ENCODE data around the gene ASAP2. TPM values are rescaled to one million over a fixed set of nuclear protein-coding genes. Genes with fewer than 3 reads are reported as not detected.

ASAP2 gene
- total and polyA plus RNA-seq, 4 experiments from 2014 or later: not detected

- Mint-ChIP-seq H3K4me3 (no peak overlapping the region), H3K36me3 (no peaks in the 10 kb centered on the region), H3K4me1 (no peaks in the 10 kb centered on the region), H3K27me3 (peaks cover 16 to 25% of the 10 kb centered on the region in 2 donors), H3K27ac (no peak overlapping the region), H3K9me3 (no peaks in the 10 kb centered on the region)
- H3K27ac ChIP-seq (ENCODE audit: low read depth, low read length): no peak overlapping the region
- ChIA-PET CTCF (ENCODE audit: partially characterized antibody) (no interaction called here), POLR2A (ENCODE audit: partially characterized antibody) (no interaction called here)
- H3K4me1 ChIP-seq (ENCODE audit: insufficient read depth, low read length): no peaks in the 10 kb centered on the region
- no peaks in the 10 kb centered on the region for H3K27me3 ChIP-seq (ENCODE audit: insufficient read depth, low read length)
- no peaks in the 10 kb centered on the region for H3K36me3 ChIP-seq (ENCODE audit: insufficient read depth, low read length)
- H3K9me3 ChIP-seq (ENCODE audit: control insufficient read depth in 1 of 2, low read length in 2 of 2): no peaks in the 10 kb centered on the region
- no peak for DNase-seq
- intact Hi-C loops (cut with micrococcal nuclease): no loop called here
- no peak overlapping the region for H3K4me3 ChIP-seq (ENCODE audit: low read length in 2 of 2)
Measured at GRCh38 chr2:9174771-9175437, 31.7 kb upstream of the ASAP2 start.

GRCh38 chr2:9178110-9178903, 28.3 kb upstream of the ASAP2 start:
- Histone ChIP-seq H3K27ac (ENCODE audit: low read depth, low read length) (no peak overlapping the region), H3K36me3 (ENCODE audit: insufficient read depth, low read length) (no peaks in the 10 kb centered on the region), H3K4me1 (ENCODE audit: insufficient read depth, low read length) (no peaks in the 10 kb centered on the region), H3K27me3 (ENCODE audit: insufficient read depth, low read length) (no peaks in the 10 kb centered on the region), H3K4me3 (ENCODE audit: low read length in 2 of 2) (no peak overlapping the region), H3K9me3 (ENCODE audit: control insufficient read depth in 1 of 2, low read length in 2 of 2) (no peaks in the 10 kb centered on the region)
- Mint-ChIP-seq H3K4me3 (no peak overlapping the region), H3K27me3 (peaks cover 15 to 22% of the 10 kb centered on the region in 2 donors), H3K36me3 (no peaks in the 10 kb centered on the region), H3K27ac (no peak overlapping the region), H3K9me3 (peaks cover 0 to 3% (median 0%) of the 10 kb centered on the region in 8 donors), H3K4me1 (no peaks in the 10 kb centered on the region)
- intact Hi-C loops (cut with micrococcal nuclease): no loop called here
- ChIA-PET POLR2A (ENCODE audit: partially characterized antibody) (no interaction called here), CTCF (ENCODE audit: partially characterized antibody) (no interaction called here)
- no peak for DNase-seq

DNA sequence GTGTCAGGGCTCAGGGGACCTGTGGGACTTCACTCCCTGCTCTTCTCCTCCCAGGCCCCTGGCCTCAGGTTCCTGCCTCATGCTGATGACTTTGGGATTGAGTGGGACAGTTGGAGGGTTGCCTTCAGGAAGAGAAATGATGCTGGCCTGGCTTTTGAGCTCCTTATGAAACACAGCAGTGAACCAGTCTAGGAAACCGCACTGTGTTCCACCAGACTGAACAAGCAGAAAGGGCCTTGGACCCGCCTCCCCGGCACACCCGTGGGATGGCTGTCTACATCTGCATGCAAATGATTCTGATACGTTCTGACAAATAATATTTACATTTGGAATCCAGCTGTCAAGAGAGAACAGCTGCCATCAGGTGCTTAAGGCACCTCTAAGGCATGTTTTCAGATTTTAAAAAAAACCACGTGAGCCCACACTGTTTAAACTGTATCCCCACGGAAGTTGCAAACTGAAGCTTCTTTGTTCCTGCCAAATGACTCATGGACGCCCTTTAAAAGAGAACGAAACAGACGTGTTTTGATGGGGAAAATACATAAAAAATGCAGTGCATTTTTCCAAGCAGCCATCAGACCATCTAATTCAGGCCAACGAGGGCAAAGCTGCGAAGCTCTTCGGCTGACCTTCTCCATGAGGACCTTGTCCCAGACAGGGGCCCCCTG, 27.6 kb upstream of the ASAP2 start:
- no peaks in the 10 kb centered on the region for H3K36me3 ChIP-seq (ENCODE audit: insufficient read depth, low read length)
- Mint-ChIP-seq H3K36me3 (no peaks in the 10 kb centered on the region), H3K4me1 (no peaks in the 10 kb centered on the region), H3K27me3 (peaks cover 18 to 22% of the 10 kb centered on the region in 2 donors), H3K9me3 (peaks cover 0 to 3% (median 0%) of the 10 kb centered on the region in 8 donors), H3K4me3 (no peak overlapping the region), H3K27ac (no peak overlapping the region)
- H3K4me1 ChIP-seq (ENCODE audit: insufficient read depth, low read length): no peaks in the 10 kb centered on the region
- H3K4me3 ChIP-seq (ENCODE audit: low read length in 2 of 2): no peak overlapping the region
- no peak for DNase-seq
- CTCF ChIA-PET (ENCODE audit: partially characterized antibody): no interaction called here
- intact Hi-C loops (cut with micrococcal nuclease): no loop called here
- H3K9me3 ChIP-seq (ENCODE audit: control insufficient read depth in 1 of 2, low read length in 2 of 2): no peaks in the 10 kb centered on the region
- no peak overlapping the region for H3K27ac ChIP-seq (ENCODE audit: low read depth, low read length)
- H3K27me3 ChIP-seq (ENCODE audit: insufficient read depth, low read length): no peaks in the 10 kb centered on the region
- POLR2A ChIA-PET (ENCODE audit: partially characterized antibody): no interaction called here

- peaks cover 0 to 3% (median 0%) of the 10 kb centered on the region in 8 donors for H3K9me3 Mint-ChIP-seq
- POLR2A ChIA-PET (ENCODE audit: partially characterized antibody): no interaction called here
- CTCF ChIA-PET (ENCODE audit: partially characterized antibody): no interaction called here
- H3K4me1 Mint-ChIP-seq: no peaks in the 10 kb centered on the region
- no peak overlapping the region for H3K27ac Mint-ChIP-seq
- Histone ChIP-seq H3K4me1 (ENCODE audit: insufficient read depth, low read length) (no peaks in the 10 kb centered on the region), H3K36me3 (ENCODE audit: insufficient read depth, low read length) (no peaks in the 10 kb centered on the region), H3K4me3 (ENCODE audit: low read length in 2 of 2) (no peak overlapping the region), H3K27me3 (ENCODE audit: insufficient read depth, low read length) (no peaks in the 10 kb centered on the region), H3K9me3 (ENCODE audit: control insufficient read depth in 1 of 2, low read length in 2 of 2) (no peaks in the 10 kb centered on the region), H3K27ac (ENCODE audit: low read depth, low read length) (no peak overlapping the region)
- no peaks in the 10 kb centered on the region for H3K36me3 Mint-ChIP-seq
- H3K27me3 Mint-ChIP-seq: peaks cover 19% of the 10 kb centered on the region in 2 donors
- H3K4me3 Mint-ChIP-seq: no peak overlapping the region
- intact Hi-C loops (cut with micrococcal nuclease): no loop called here
- no peak for DNase-seq
Measured at GRCh38 chr2:9179572-9180201, 26.9 kb upstream of the ASAP2 start.

DNA sequence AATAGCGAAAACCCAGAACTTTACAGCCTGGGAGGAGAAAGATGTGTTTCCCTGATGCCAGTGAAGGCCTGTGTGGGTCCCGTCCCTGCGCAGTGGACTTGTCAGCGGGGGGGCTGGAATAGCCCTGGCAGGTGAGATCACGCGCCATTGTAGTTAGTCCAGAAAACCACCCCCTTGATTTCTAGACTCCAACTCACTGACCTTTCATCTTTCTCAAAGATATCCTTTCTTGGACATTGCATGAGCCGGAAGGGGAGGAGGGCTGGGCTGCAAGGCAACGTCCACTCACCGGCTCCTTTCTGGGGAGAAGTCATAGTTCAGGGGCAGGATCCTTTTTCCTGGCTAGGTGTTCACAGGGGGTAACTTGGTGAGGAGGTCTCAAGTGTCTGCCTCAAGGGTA, 22.3 kb upstream of the ASAP2 start:
- ChIA-PET POLR2A (ENCODE audit: partially characterized antibody) (no interaction called here), CTCF (ENCODE audit: partially characterized antibody) (no interaction called here)
- Histone ChIP-seq H3K27me3 (ENCODE audit: insufficient read depth, low read length) (no peaks in the 10 kb centered on the region), H3K36me3 (ENCODE audit: insufficient read depth, low read length) (no peaks in the 10 kb centered on the region), H3K9me3 (ENCODE audit: control insufficient read depth in 1 of 2, low read length in 2 of 2) (no peaks in the 10 kb centered on the region), H3K4me3 (ENCODE audit: low read length in 2 of 2) (no peak overlapping the region), H3K27ac (ENCODE audit: low read depth, low read length) (no peak overlapping the region), H3K4me1 (ENCODE audit: insufficient read depth, low read length) (no peaks in the 10 kb centered on the region)
- H3K4me1 Mint-ChIP-seq: no peaks in the 10 kb centered on the region
- no peaks in the 10 kb centered on the region for H3K36me3 Mint-ChIP-seq
- no peak overlapping the region for H3K4me3 Mint-ChIP-seq
- H3K27me3 Mint-ChIP-seq: peaks cover 12 to 13% of the 10 kb centered on the region in 2 donors
- peaks cover 0 to 3% (median 0%) of the 10 kb centered on the region in 8 donors for H3K9me3 Mint-ChIP-seq
- intact Hi-C loops (cut with micrococcal nuclease): no loop called here
- DNase-seq: no peak
- H3K27ac Mint-ChIP-seq: no peak overlapping the region

DNA sequence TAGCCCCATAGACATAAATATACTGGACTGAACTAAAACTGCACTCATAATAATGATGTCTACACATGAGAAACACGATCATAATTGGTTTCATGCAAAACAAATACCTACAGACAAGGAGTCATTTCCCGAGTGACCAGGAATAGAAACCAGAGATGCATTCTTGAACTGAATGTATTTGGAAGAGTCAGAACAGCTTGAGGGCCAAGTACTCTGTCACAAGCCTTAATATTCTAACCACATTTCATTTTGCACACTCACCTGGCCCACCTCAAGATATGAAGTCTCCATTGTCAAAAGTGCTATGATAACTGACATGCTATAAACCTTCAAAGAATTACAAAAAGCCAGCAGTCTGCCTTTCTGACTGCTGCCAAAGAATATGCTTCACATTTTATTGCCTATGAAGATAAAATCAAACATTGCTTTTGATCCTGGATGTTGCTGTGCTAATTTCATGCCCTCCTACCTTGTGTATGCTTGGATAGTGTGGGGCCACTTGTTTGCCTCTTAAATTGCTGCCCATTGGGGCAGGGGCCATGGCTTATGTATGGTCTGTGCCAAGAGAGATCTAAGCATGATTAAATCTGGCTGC, 18.9 kb upstream of the ASAP2 start:
- Histone ChIP-seq H3K36me3 (ENCODE audit: insufficient read depth, low read length) (no peaks in the 10 kb centered on the region), H3K4me1 (ENCODE audit: insufficient read depth, low read length) (no peaks in the 10 kb centered on the region), H3K27me3 (ENCODE audit: insufficient read depth, low read length) (no peaks in the 10 kb centered on the region), H3K9me3 (ENCODE audit: control insufficient read depth in 1 of 2, low read length in 2 of 2) (no peaks in the 10 kb centered on the region), H3K4me3 (ENCODE audit: low read length in 2 of 2) (no peak overlapping the region), H3K27ac (ENCODE audit: low read depth, low read length) (no peak overlapping the region)
- Mint-ChIP-seq H3K27ac (no peak overlapping the region), H3K36me3 (no peaks in the 10 kb centered on the region), H3K9me3 (peaks cover 0 to 3% (median 0%) of the 10 kb centered on the region in 8 donors), H3K4me1 (no peaks in the 10 kb centered on the region), H3K27me3 (peaks cover 2 to 7% of the 10 kb centered on the region in 2 donors), H3K4me3 (no peak overlapping the region)
- DNase-seq: no peak
- CTCF ChIA-PET (ENCODE audit: partially characterized antibody): interaction anchor here (0.5 kb wide), 1 partner anchor 810 kb away, joined by 3 read pairs; no protein-coding TSS in a partner anchor
- POLR2A ChIA-PET (ENCODE audit: partially characterized antibody): no interaction called here
- intact Hi-C loops (cut with micrococcal nuclease): no loop called here

DNA sequence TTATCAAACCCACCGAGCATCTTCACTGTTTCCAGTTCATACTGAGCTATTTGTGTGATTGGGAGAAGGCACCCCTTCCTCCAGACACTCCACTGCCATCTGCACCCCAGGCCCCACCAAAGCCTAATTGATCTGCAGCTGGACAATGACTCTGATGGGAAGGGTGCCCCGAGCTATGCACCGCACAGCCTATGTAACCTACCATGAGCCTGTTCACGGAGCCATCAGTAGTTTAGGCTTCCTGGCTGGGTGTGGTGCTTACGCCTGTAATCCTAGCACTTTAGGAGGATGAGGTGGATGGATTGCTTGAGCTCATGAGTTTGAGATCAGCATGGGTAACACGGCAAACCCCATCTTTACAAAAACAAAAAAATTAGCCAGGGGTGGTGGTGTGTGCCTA, 17.8 kb upstream of the ASAP2 start:
- H3K36me3 ChIP-seq (ENCODE audit: insufficient read depth, low read length): no peaks in the 10 kb centered on the region
- Mint-ChIP-seq H3K27ac (no peak overlapping the region), H3K36me3 (no peaks in the 10 kb centered on the region), H3K4me1 (no peaks in the 10 kb centered on the region), H3K27me3 (peaks cover 2 to 5% of the 10 kb centered on the region in 2 donors), H3K4me3 (no peak overlapping the region), H3K9me3 (no peaks in the 10 kb centered on the region)
- H3K27me3 ChIP-seq (ENCODE audit: insufficient read depth, low read length): no peaks in the 10 kb centered on the region
- ChIA-PET CTCF (ENCODE audit: partially characterized antibody) (no interaction called here), POLR2A (ENCODE audit: partially characterized antibody) (no interaction called here)
- no peak for DNase-seq
- H3K9me3 ChIP-seq (ENCODE audit: control insufficient read depth in 1 of 2, low read length in 2 of 2): no peaks in the 10 kb centered on the region
- H3K4me3 ChIP-seq (ENCODE audit: low read length in 2 of 2): no peak overlapping the region
- intact Hi-C loops (cut with micrococcal nuclease): no loop called here
- H3K4me1 ChIP-seq (ENCODE audit: insufficient read depth, low read length): no peaks in the 10 kb centered on the region
- no peak overlapping the region for H3K27ac ChIP-seq (ENCODE audit: low read depth, low read length)

All from CD4-positive, alpha-beta memory T cell (primary cell).